CD14-positive monocyte (primary cell): ENCODE measurements around the gene COX18. TPM values are rescaled to one million over a fixed set of nuclear protein-coding genes. Genes with fewer than 3 reads are reported as not detected.

Source experiments
- DNase-seq, 3 donors: peaks; one replicate each; pipeline ENCODE4 v3.0.0-alpha.2; 2011 to 2022
- H2AFZ ChIP-seq: 2 replicates; pipeline ENCODE4 v1.6.0; 2012; ENCODE audit warnings: mild to moderate bottlenecking, low read depth, low read length, inconsistent platforms; ENCODE audit not compliant: insufficient read depth, poor library complexity, severe bottlenecking
- H3K27ac ChIP-seq, 2 donors: 1 replicate in 1 of 2; 2 replicates in 1 of 2; pipeline ENCODE4 v1.5.1; 2012 to 2013; ENCODE audit warnings: low read length in 2 of 2, control low read depth in 1 of 2, inconsistent platforms in 1 of 2, low read depth in 1 of 2, mild to moderate bottlenecking in 1 of 2
- H3K27me3 ChIP-seq, 2 donors: one replicate each; pipeline versions ENCODE4 v1.6.0 to v1.6.1; 2011 to 2013; ENCODE audit warnings: low read length in 2 of 2; ENCODE audit not compliant: control insufficient read depth in 2 of 2, insufficient read depth in 2 of 2
- H3K36me3 ChIP-seq, 2 donors: replicated peaks in 1 of 2; 1 replicate in 1 of 2; 2 replicates in 1 of 2; pipeline versions ENCODE4 v1.5.1 to v1.6.1; 2012 to 2013; ENCODE audit warnings: low read length in 2 of 2, control low read depth in 1 of 2, inconsistent platforms in 1 of 2, mild to moderate bottlenecking in 1 of 2; ENCODE audit not compliant: insufficient read depth in 2 of 2, control insufficient read depth in 1 of 2
- H3K4me1 ChIP-seq, 2 donors: 1 replicate in 1 of 2; 2 replicates in 1 of 2; pipeline versions ENCODE4 v1.5.1 to v1.6.1; 2012 to 2013; ENCODE audit warnings: low read length in 2 of 2, control low read depth in 1 of 2, inconsistent platforms in 1 of 2, mild to moderate bottlenecking in 1 of 2, moderate library complexity in 1 of 2; ENCODE audit not compliant: insufficient read depth in 2 of 2, control insufficient read depth in 1 of 2
- H3K4me2 ChIP-seq: replicated peaks from 2 replicates; pipeline ENCODE3; 2012; ENCODE audit warnings: low read length, moderate library complexity, mild to moderate bottlenecking; ENCODE audit not compliant: poor library complexity, severe bottlenecking; ENCODE audit errors: extremely low read depth
- H3K4me3 ChIP-seq, 3 experiments: fragments of 200-600 bp in 1 of 3; sonication (generic) in 1 of 3; replicated peaks in 1 of 3; 1 replicate in 2 of 3; 2 replicates in 1 of 3; pipeline ENCODE4 v1.5.1; 2011 to 2013; ENCODE audit warnings: low read length in 3 of 3, mild to moderate bottlenecking in 3 of 3, control low read depth in 2 of 3, low read depth in 2 of 3, inconsistent platforms in 1 of 3, moderate library complexity in 1 of 3
- H3K79me2 ChIP-seq: 2 replicates; pipeline ENCODE4 v1.6.0; 2012; ENCODE audit warnings: mild to moderate bottlenecking, control low read depth, inconsistent platforms, low read length, moderate library complexity; ENCODE audit not compliant: insufficient read depth
- H3K9ac ChIP-seq: 2 replicates; pipeline ENCODE4 v1.6.0; 2017; ENCODE audit warnings: low read length, mild to moderate bottlenecking; ENCODE audit not compliant: insufficient read depth, poor library complexity, severe bottlenecking
- H3K9me3 ChIP-seq, 2 donors: replicated peaks in 1 of 2; 1 replicate in 1 of 2; 2 replicates in 1 of 2; pipeline versions ENCODE4 v1.5.1 to v1.6.1; 2012 to 2013; ENCODE audit warnings: low read length in 2 of 2, control low read depth in 1 of 2; ENCODE audit not compliant: control insufficient read depth in 1 of 2, insufficient read depth in 1 of 2
- H4K20me1 ChIP-seq: 2 replicates; pipeline ENCODE4 v1.6.0; 2012; ENCODE audit warnings: mild to moderate bottlenecking, low read length, control low read depth, moderate library complexity; ENCODE audit not compliant: insufficient read depth
- H3K27ac Mint-ChIP-seq, 7 donors: one replicate each; pipeline ENCODE4 v1.8.0; 2020; ENCODE audit warnings: mild to moderate bottlenecking in 7 of 7, mixed read lengths in 7 of 7, moderate library complexity in 6 of 7, inconsistent platforms in 2 of 7
- H3K27me3 Mint-ChIP-seq, 3 donors: one replicate each; pipeline ENCODE4 v1.8.0; 2021 to 2022; ENCODE audit warnings: low read depth in 3 of 3, mild to moderate bottlenecking in 3 of 3, mixed read lengths in 3 of 3, moderate library complexity in 3 of 3, inconsistent platforms in 1 of 3
- H3K36me3 Mint-ChIP-seq, 2 donors: one replicate each; pipeline ENCODE4 v1.8.0; 2020; ENCODE audit warnings: mixed read lengths in 2 of 2, inconsistent platforms in 1 of 2, mild to moderate bottlenecking in 1 of 2
- H3K4me1 Mint-ChIP-seq: one replicate; pipeline ENCODE4 v1.8.0; 2020; ENCODE audit warnings: mild to moderate bottlenecking, mixed read lengths
- H3K4me3 Mint-ChIP-seq, 2 donors: one replicate each; pipeline ENCODE4 v1.8.0; 2020; ENCODE audit warnings: mild to moderate bottlenecking in 2 of 2, mixed read lengths in 2 of 2, moderate library complexity in 1 of 2
- H3K9me3 Mint-ChIP-seq, 7 donors: one replicate each; pipeline ENCODE4 v1.8.0; 2020 to 2022; ENCODE audit warnings: mixed read lengths in 7 of 7, mild to moderate bottlenecking in 6 of 7, moderate library complexity in 6 of 7, inconsistent platforms in 2 of 7
- WGBS: methylation state at CpG from one replicate; pipeline ENCODE4 v1.1.5; 2013; ENCODE audit warnings: missing lambda C conversion rate; ENCODE audit not compliant: insufficient coverage; 5-methylcytosine and 5-hydroxymethylcytosine counted together
- intact Hi-C, 2 donors: fragments of 100-400 bp; cut with micrococcal nuclease; formaldehyde crosslinking; loops; one replicate each; pipeline versions ENCODE4 v1.15.0 to v1.15.1; 2023
- polyA plus RNA-seq, 3 donors: library from polyadenylated mRNA; depleted of rRNA in 1 of 3; unstranded in 2 of 3; stranded (reverse) in 1 of 3; fragments of 300-500 nt in 2 of 3; fragments of >200 nt in 1 of 3; fragmentation: Illumina TruSeq in 2 of 3; gene quantifications; 1 replicate in 2 of 3; 2 replicates in 1 of 3; pipeline ENCODE4 v1.2.3, GENCODE V29; 2012 to 2021
- TF ChIP-seq, protein P1 (sequence below): fragments of 200-600 bp; IDR thresholded peaks from one replicate; pipeline ENCODE4 v1.8.0; 2022; ENCODE audit warnings: antibody characterized with exemption, mild to moderate bottlenecking

Gene COX18
- polyA plus RNA-seq, 3 donors, result 8.3 to 10.3 (median 9.7) TPM

- no peaks in the 10 kb centered on the region for H3K9me3 Mint-ChIP-seq
- intact Hi-C loops, result no loop called here
- H3K4me2 ChIP-seq, result no peak overlapping the region
- no peak overlapping the region for H3K4me3 ChIP-seq
- peaks cover 43 to 63% of the 10 kb centered on the region in 2 donors for H3K36me3 Mint-ChIP-seq
- no peak overlapping the region for H2AFZ ChIP-seq
- peaks cover 35% of the 10 kb centered on the region for H3K79me2 ChIP-seq
- H4K20me1 ChIP-seq, result peaks cover 3% of the 10 kb centered on the region
- H3K9me3 ChIP-seq, result no peaks in the 10 kb centered on the region
- no CpG with 5 or more reads among the region's 4 CpGs for WGBS
- H3K27ac ChIP-seq, result no peak overlapping the region
- peaks cover 0 to 3% (median 0%) of the 10 kb centered on the region in 3 donors for H3K27me3 Mint-ChIP-seq
- H3K4me1 Mint-ChIP-seq, result peaks cover 6% of the 10 kb centered on the region
- DNase-seq, result no peak
- TF ChIP-seq, protein P1, sequence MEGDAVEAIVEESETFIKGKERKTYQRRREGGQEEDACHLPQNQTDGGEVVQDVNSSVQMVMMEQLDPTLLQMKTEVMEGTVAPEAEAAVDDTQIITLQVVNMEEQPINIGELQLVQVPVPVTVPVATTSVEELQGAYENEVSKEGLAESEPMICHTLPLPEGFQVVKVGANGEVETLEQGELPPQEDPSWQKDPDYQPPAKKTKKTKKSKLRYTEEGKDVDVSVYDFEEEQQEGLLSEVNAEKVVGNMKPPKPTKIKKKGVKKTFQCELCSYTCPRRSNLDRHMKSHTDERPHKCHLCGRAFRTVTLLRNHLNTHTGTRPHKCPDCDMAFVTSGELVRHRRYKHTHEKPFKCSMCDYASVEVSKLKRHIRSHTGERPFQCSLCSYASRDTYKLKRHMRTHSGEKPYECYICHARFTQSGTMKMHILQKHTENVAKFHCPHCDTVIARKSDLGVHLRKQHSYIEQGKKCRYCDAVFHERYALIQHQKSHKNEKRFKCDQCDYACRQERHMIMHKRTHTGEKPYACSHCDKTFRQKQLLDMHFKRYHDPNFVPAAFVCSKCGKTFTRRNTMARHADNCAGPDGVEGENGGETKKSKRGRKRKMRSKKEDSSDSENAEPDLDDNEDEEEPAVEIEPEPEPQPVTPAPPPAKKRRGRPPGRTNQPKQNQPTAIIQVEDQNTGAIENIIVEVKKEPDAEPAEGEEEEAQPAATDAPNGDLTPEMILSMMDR, result no peak
- no peaks in the 10 kb centered on the region for H3K27me3 ChIP-seq
- peaks cover 34 to 76% of the 10 kb centered on the region in 2 donors for H3K36me3 ChIP-seq
- H3K4me1 ChIP-seq, result peaks cover 3 to 5% of the 10 kb centered on the region in 2 donors
- no peak overlapping the region for H3K9ac ChIP-seq
- H3K4me3 Mint-ChIP-seq, result no peak overlapping the region
- peak overlapping the region in 2 of 7 donors; percentile 4 to 38 for H3K27ac Mint-ChIP-seq
Observed at GRCh38 chr4:73064536-73064935, 5.0 kb downstream of the COX18 start.

DNA sequence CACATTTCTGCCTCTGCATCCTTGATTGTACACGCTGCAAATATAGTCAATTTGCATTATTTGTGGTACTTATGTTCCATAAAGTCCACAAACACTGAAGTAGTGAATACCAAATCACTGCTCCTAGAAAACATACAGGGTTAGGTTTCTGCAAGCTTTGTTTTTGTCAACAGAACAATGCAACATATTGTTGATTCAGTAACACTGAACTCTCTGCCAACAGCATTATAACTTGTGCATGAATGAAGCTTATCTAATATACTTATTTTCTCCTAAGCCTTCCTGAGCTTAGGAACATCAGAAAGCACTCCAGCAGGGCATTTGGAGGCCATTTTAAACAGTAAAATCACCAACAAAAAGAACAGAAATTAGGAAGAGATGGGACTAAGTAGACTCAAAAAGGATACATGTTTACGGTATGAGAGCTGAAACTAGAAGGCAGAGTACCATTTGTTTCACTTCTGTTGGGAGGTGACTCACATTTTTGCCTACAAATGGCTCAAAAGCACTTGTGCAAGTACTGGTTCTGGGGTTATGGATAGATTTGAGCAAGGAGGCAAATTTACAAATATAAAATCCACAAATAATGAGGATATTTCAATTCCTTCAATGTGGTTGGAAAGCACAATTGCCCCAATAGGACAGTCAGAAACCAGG, 14.1 kb downstream of the COX18 start:
- H3K9me3 ChIP-seq, result no peaks in the 10 kb centered on the region
- H2AFZ ChIP-seq, result no peak overlapping the region
- no peaks in the 10 kb centered on the region for H4K20me1 ChIP-seq
- TF ChIP-seq, protein P1, result no peak
- H3K4me3 Mint-ChIP-seq, result no peak overlapping the region
- H3K9me3 Mint-ChIP-seq, result peaks cover 0 to 4% (median 1%) of the 10 kb centered on the region in 7 donors
- no peak overlapping the region for H3K27ac ChIP-seq
- WGBS, result 67% methylated on average over 1 of the region's 2 CpGs
- no peak overlapping the region for H3K9ac ChIP-seq
- H3K36me3 ChIP-seq, result peaks cover 46 to 75% of the 10 kb centered on the region in 2 donors
- H3K36me3 Mint-ChIP-seq, result peaks cover 68 to 78% of the 10 kb centered on the region in 2 donors
- intact Hi-C loops, result no loop called here
- H3K4me1 Mint-ChIP-seq, result no peaks in the 10 kb centered on the region
- H3K79me2 ChIP-seq, result no peaks in the 10 kb centered on the region
- DNase-seq, result no peak
- no peaks in the 10 kb centered on the region for H3K27me3 ChIP-seq
- no peak overlapping the region for H3K4me3 ChIP-seq
- no peak overlapping the region for H3K4me2 ChIP-seq
- H3K4me1 ChIP-seq, result no peaks in the 10 kb centered on the region
- H3K27ac Mint-ChIP-seq, result peak overlapping the region in 2 of 7 donors; percentile 1 to 4
- H3K27me3 Mint-ChIP-seq, result peaks cover 0 to 2% (median 0%) of the 10 kb centered on the region in 3 donors
